Stimulated activated CD4-positive, alpha-beta T cell treated with anti-CD3 and anti-CD28 coated beads, Interleukin-1b, Interleukin-23, amount 100 ng/mL, for 4 hours (primary cell): Measurements from ENCODE around the gene PAK2.
"Not testable (repeated sequence)": the region's sequence is repeated elsewhere in the genome, so short reads cannot be mapped to it uniquely, and the experiment has no call there.

Experiments used
- DNase-seq, 2 donors: peaks; one replicate each; pipeline ENCODE4 v3.0.0-alpha.2; 2020; ENCODE audit warnings: low read depth in 2 of 2

Gene PAK2

GRCh38 chr3:196736670-196737374, 2.8 kb upstream of the PAK2 start:
- DNase-seq = no peak

GRCh38 chr3:196737655-196738054, 2.0 kb upstream of the PAK2 start:
- DNase-seq = no peak

GRCh38 chr3:196740481-196741248, 1.0 kb downstream of the PAK2 start:
- peak in 1 of 2 donors; percentile 7 for DNase-seq

GRCh38 chr3:196741249-196741889, 1.7 kb downstream of the PAK2 start:
- DNase-seq = no peak

GRCh38 chr3:196743569-196743968, 3.9 kb downstream of the PAK2 start:
- not testable (repeated sequence) for DNase-seq

GRCh38 chr3:196749125-196749524, 9.5 kb downstream of the PAK2 start:
- no peak for DNase-seq

- DNase-seq = no peak
Measured at GRCh38 chr3:196753201-196753600, 13.5 kb downstream of the PAK2 start.

GRCh38 chr3:196754091-196754981, 14.7 kb downstream of the PAK2 start:
- DNase-seq = no peak

GRCh38 chr3:196756732-196757131, 17.1 kb downstream of the PAK2 start:
- no peak for DNase-seq

GRCh38 chr3:196757876-196758739, 18.5 kb downstream of the PAK2 start:
- DNase-seq = no peak

GRCh38 chr3:196763179-196763578, 23.5 kb downstream of the PAK2 start:
- no peak for DNase-seq

GRCh38 chr3:196765454-196765853, 25.8 kb downstream of the PAK2 start:
- DNase-seq = no peak

- DNase-seq = no peak
Measured at GRCh38 chr3:196771067-196771466, 31.4 kb downstream of the PAK2 start.

- no peak for DNase-seq
Measured at GRCh38 chr3:196772102-196772501, 32.4 kb downstream of the PAK2 start.

- DNase-seq = no peak
Measured at GRCh38 chr3:196772897-196773296, 33.2 kb downstream of the PAK2 start.

- DNase-seq = no peak
Measured at GRCh38 chr3:196774191-196774820, 34.6 kb downstream of the PAK2 start.

GRCh38 chr3:196774848-196775422, 35.3 kb downstream of the PAK2 start:
- DNase-seq = no peak

- DNase-seq = no peak
Measured at GRCh38 chr3:196775938-196776337, 36.3 kb downstream of the PAK2 start.

- no peak for DNase-seq
Measured at GRCh38 chr3:196777836-196778235, 38.2 kb downstream of the PAK2 start.

GRCh38 chr3:196778755-196779154, 39.1 kb downstream of the PAK2 start:
- DNase-seq = no peak
